DOHH2 (cell line): ENCODE measurements around the gene ANTKMT.

Experiments
- H3F3A ChIP-seq: fragments of 200-600 bp; sonication (generic), shearing (Covaris generic); 2 replicates; pipeline ENCODE4 v1.6.0; 2016; ENCODE audit warnings: antibody characterized with exemption, mild to moderate bottlenecking; ENCODE audit not compliant: control insufficient read depth, insufficient read depth
- H3K27ac ChIP-seq: fragments of 200-600 bp; sonication (generic); 2 replicates; pipeline ENCODE4 v1.5.1; 2014; ENCODE audit warnings: low read depth, mild to moderate bottlenecking, low read length, moderate library complexity
- H3K27me3 ChIP-seq: fragments of 200-600 bp; sonication (generic); 2 replicates; pipeline ENCODE4 v1.6.1; 2014; ENCODE audit warnings: mild to moderate bottlenecking, low read length, mixed read lengths; ENCODE audit not compliant: control insufficient read depth
- H3K36me3 ChIP-seq: fragments of 200-600 bp; sonication (generic); 2 replicates; pipeline ENCODE4 v1.6.1; 2014; ENCODE audit warnings: mild to moderate bottlenecking, low read length, moderate library complexity, mixed read lengths; ENCODE audit not compliant: control insufficient read depth
- H3K4me1 ChIP-seq: fragments of 200-600 bp; sonication (generic); 2 replicates; pipeline ENCODE4 v1.6.1; 2014; ENCODE audit warnings: mild to moderate bottlenecking, low read length, mixed read lengths; ENCODE audit not compliant: control insufficient read depth
- H3K4me2 ChIP-seq: fragments of 200-600 bp; sonication (generic); 2 replicates; pipeline ENCODE4 v1.6.0; 2014; ENCODE audit warnings: mild to moderate bottlenecking, low read length, moderate library complexity
- H3K4me3 ChIP-seq: fragments of 200-600 bp; sonication (generic); 2 replicates; pipeline ENCODE4 v1.5.1; 2014; ENCODE audit warnings: mild to moderate bottlenecking, low read length, mixed read lengths
- H3K79me2 ChIP-seq: fragments of 200-600 bp; sonication (generic); 2 replicates; pipeline ENCODE4 v1.6.1; 2014; ENCODE audit warnings: mild to moderate bottlenecking, low read length, mixed read lengths; ENCODE audit not compliant: control insufficient read depth
- H3K9me2 ChIP-seq: fragments of 200-600 bp; sonication (generic); replicated peaks from 2 replicates; pipeline ENCODE4 v1.6.1; 2014; ENCODE audit warnings: mild to moderate bottlenecking, low read length, mixed read lengths; ENCODE audit not compliant: control insufficient read depth
- H3K9me3 ChIP-seq: fragments of 200-600 bp; sonication (generic); 2 replicates; pipeline ENCODE4 v1.6.1; 2014; ENCODE audit warnings: antibody characterized with exemption, low read length, mixed read lengths; ENCODE audit not compliant: control insufficient read depth, insufficient read depth
- H4K20me1 ChIP-seq: fragments of 200-600 bp; sonication (generic); 2 replicates; pipeline ENCODE4 v1.6.0; 2014; ENCODE audit warnings: low read depth, mild to moderate bottlenecking, antibody characterized with exemption, low read length, moderate library complexity; ENCODE audit not compliant: control insufficient read depth, insufficient read depth
- CTCF ChIP-seq: fragments of 200-600 bp; sonication (generic); IDR thresholded peaks from one replicate; pipeline ENCODE4 v1.5.1; 2014; ENCODE audit warnings: antibody characterized with exemption, mild to moderate bottlenecking, low read depth, low read length; ENCODE audit not compliant: poor library complexity, severe bottlenecking
- EZH2phosphoT487 ChIP-seq: fragments of 200-600 bp; sonication (generic); IDR thresholded peaks from 2 replicates; pipeline ENCODE4 v1.6.1; 2017; ENCODE audit warnings: borderline replicate concordance, mild to moderate bottlenecking, antibody characterized with exemption, low read length, moderate library complexity, mixed read lengths

The ANTKMT gene

DNA sequence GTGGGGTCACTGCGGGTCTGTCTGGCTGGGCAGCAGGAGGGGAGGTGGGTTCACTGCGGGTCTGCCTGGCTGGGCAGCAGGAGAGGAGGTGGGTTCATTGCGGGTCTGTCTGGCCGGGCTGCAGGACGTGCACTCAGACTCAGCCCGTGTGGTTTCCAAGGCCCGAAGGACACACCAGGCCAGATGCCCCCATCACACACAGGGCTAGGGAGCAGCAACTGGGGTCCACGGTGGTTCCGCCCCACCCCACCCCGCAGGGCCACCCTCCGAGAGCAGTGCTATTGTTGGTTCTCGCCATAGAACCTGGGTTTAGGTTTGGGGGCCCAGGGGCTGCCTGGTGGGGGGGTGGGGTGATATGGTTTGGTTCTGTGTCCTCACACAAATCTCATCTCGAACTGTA, 25.7 kb downstream of the ANTKMT start:
- H3F3A ChIP-seq = no peaks in the 10 kb centered on the region
- H3K27me3 ChIP-seq = no peaks in the 10 kb centered on the region
- H3K79me2 ChIP-seq = no peaks in the 10 kb centered on the region
- H4K20me1 ChIP-seq = no peaks in the 10 kb centered on the region
- no peaks in the 10 kb centered on the region for H3K36me3 ChIP-seq
- H3K27ac ChIP-seq = no peak overlapping the region
- H3K4me1 ChIP-seq = peaks cover 4% of the 10 kb centered on the region; the same call in 1 of the 2 replicates
- no peak overlapping the region for H3K4me3 ChIP-seq
- no peak overlapping the region for H3K4me2 ChIP-seq
- H3K9me3 ChIP-seq = no peaks in the 10 kb centered on the region
- TF ChIP-seq CTCF = no peak
- TF ChIP-seq EZH2phosphoT487 = no peak
- no peaks in the 10 kb centered on the region for H3K9me2 ChIP-seq

DNA sequence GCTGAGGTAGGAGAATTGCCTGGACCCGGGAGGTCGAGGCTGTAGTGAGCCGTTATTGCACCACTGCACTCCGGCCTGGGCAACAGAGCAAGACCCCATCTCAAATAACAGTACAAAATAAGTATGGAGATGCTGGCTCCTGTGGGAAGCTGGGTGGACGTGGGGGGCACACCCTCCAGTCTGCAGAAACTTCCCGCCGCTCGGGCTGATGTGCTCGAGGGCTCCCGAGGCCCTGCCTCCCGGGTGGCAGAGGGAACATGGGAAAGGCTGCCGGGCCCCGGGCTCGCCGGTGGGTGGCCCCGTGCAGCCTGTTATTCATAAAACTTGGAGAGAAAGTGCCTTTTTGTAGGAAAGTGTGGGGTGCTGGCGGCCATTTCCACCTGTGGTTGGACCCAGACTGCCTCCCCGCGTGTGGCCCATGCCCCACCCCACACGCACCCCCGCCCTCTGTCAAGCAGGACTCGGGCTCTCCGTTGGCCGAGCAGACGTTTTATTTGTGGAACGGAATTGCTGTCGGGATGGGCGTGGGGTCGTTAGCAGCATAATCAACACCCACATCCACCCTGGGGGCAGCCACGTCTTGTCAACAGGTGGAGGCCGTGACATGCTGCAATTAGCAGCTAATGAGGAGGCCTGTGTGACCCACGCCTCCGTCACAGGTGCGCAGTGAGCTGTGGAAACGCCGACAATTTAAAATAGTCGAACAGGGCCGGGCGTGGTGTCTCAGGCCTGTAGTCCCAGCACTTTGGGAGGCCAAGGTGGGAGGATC, 27.2 kb downstream of the ANTKMT start:
- Histone ChIP-seq H3K27ac (no peak overlapping the region), H3K79me2 (no peaks in the 10 kb centered on the region), H3K9me3 (no peaks in the 10 kb centered on the region), H3K9me2 (no peaks in the 10 kb centered on the region), H3K4me3 (no peak overlapping the region), H3K4me2 (no peak overlapping the region), H3F3A (no peaks in the 10 kb centered on the region), H3K36me3 (no peaks in the 10 kb centered on the region), H3K4me1 (no peaks in the 10 kb centered on the region), H3K27me3 (no peaks in the 10 kb centered on the region), H4K20me1 (no peaks in the 10 kb centered on the region)
- no peak for TF ChIP-seq EZH2phosphoT487
- no peak for TF ChIP-seq CTCF

DNA sequence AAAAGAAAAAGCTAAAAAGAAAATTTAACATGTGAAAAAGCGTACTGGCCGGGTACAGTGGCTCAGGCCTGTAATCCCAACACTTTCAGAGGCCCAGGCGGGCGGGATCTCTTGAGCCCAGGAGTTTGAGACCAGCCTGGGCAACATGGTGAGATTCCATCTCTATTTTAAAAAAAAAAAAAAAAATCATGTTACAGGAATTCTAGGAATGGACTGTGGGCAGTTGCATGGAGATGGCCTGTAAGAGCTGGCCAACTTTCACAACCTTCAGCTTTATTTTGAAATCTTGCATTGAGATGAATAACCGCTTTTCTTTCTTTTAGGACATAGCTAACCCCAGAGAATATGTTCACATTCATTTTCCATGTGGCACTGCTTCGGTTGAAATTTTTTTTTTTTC, 28.1 kb downstream of the ANTKMT start:
- Histone ChIP-seq H3K4me3 (no peak overlapping the region), H3K9me2 (no peaks in the 10 kb centered on the region), H3F3A (no peaks in the 10 kb centered on the region), H3K36me3 (no peaks in the 10 kb centered on the region), H4K20me1 (no peaks in the 10 kb centered on the region), H3K79me2 (no peaks in the 10 kb centered on the region), H3K4me2 (no peak overlapping the region), H3K27ac (no peak overlapping the region), H3K4me1 (no peaks in the 10 kb centered on the region), H3K9me3 (no peaks in the 10 kb centered on the region), H3K27me3 (no peaks in the 10 kb centered on the region)
- TF ChIP-seq CTCF (no peak), EZH2phosphoT487 (no peak)
